ENCODE results near the gene SEPTIN1. TPM values are rescaled to one million over a fixed set of nuclear protein-coding genes. Genes with fewer than 3 reads are reported as not detected.

The SEPTIN1 gene
- total RNA-seq, 2 donors from 2014 or later, result 192 to 207 TPM

DNA sequence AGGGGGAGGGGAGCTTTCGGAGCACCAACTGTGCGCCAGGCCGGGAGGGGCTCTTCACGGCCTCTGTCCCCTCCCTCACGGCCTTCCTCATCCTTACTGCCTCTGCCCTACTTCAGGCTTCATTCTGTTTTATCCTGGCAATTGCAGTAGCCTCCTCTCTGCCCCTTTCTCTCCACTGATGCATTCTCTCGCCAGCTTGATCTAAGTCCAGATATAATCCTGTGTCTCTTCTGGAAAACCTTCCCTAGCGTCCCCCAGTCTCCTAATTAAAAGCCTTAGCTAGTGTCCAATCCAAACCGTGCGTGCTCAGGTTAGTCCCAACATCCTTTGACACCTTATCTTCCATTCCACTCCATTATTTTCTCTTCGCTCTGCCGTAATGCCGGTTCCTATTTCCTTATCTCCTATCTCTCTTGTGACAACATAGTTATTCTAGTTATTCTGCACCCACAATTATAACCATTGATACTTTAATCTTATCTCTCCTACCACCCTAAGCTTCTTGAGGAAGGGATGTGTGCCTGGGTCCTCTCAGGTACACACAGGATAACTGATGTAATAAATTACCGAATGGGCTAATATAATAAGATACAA lies 13.7 kb upstream of the SEPTIN1 start:
- no peaks in the 10 kb centered on the region for H3K27me3 Mint-ChIP-seq
- H3K4me1 Mint-ChIP-seq (ENCODE audit: low read depth in 2 of 2), result peaks cover 32 to 36% of the 10 kb centered on the region in 2 donors
- peak overlapping the region; percentile 65 for H3K27ac Mint-ChIP-seq
- ATAC-seq (no peak), DNase-seq (ENCODE audit: low spot score) (no peak)
- peak overlapping the region; percentile 95 for H3K4me3 Mint-ChIP-seq
- H3K36me3 Mint-ChIP-seq, result no peaks in the 10 kb centered on the region
- no peaks in the 10 kb centered on the region for H3K9me3 Mint-ChIP-seq

DNA sequence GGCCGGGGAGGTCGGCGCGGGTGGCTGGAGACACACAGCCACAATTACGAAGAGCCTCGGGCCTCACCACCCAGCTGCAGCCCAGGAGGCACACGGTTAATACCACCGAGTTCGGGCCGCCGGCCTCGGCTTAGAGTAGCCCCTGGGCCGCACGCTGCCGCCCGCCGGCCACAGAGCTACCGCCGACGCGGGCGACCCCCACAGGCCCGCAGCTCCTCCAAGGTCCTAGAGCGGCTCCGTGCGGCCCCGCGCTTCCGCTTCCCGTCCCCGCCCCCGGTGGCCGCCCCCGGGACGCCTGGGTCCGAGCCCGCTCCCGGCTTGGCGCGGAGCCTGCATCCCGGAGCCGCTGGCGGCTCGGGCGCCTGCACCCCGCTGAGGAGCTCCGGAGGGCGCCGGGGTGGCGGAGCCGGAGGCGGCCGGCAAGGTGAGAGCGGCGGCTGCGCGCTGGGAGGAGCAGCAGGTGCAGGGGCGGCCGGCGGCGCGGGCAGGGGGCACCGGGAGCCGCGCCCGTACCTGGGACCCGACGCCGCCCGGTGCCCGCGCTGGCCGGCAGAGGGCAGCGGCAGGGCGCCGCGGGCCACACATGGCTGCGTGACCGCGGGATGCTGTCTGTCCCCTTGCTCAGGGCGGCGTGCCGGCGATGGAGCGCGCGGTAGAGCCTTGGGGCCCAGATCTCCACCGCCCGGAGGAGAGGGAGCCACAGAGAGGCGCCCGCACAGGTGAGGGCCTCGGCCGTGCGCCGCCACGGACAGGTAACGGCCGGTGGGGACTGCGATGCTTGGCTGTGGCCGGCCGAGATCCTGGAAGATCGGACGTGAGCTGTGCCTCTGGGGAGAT lies 13.0 kb upstream of the SEPTIN1 start, which contains the start of gene ZNF48:
Gene ZNF48, plus strand, starts transcription at position 266 of the 837 bp plus-strand sequence. Its CDS starts 375 bp downstream, at position 641.
- Mint-ChIP-seq H3K4me3 (peak within 1 kb of the TSS; percentile 95), H3K4me1 (ENCODE audit: low read depth in 2 of 2) (peaks cover 32 to 34% of the 10 kb centered on the region in 2 donors), H3K9me3 (no peaks in the 10 kb centered on the region), H3K27ac (peak within 1 kb of the TSS; percentile 65), H3K36me3 (no peaks in the 10 kb centered on the region), H3K27me3 (no peaks in the 10 kb centered on the region)
- DNase-seq (ENCODE audit: low spot score) (peak; percentile 77), ATAC-seq (peak; percentile 82 to 84)

GRCh38 chr16:30394592-30395154 lies 12.3 kb upstream of the SEPTIN1 start:
- no peaks in the 10 kb centered on the region for H3K9me3 Mint-ChIP-seq
- peak overlapping the region; percentile 87 for H3K4me3 Mint-ChIP-seq
- H3K27me3 Mint-ChIP-seq, result no peaks in the 10 kb centered on the region
- peaks cover 28 to 29% of the 10 kb centered on the region in 2 donors for H3K4me1 Mint-ChIP-seq (ENCODE audit: low read depth in 2 of 2)
- no peaks in the 10 kb centered on the region for H3K36me3 Mint-ChIP-seq
- no peak for ATAC-seq
- DNase-seq (ENCODE audit: low spot score), result no peak
- H3K27ac Mint-ChIP-seq, result peak overlapping the region; percentile 40 to 57

- no peaks in the 10 kb centered on the region for H3K9me3 Mint-ChIP-seq
- peak overlapping the region; percentile 96 to 100 for H3K27ac Mint-ChIP-seq
- H3K36me3 Mint-ChIP-seq, result peaks cover 6% of the 10 kb centered on the region
- no peaks in the 10 kb centered on the region for H3K27me3 Mint-ChIP-seq
- H3K4me1 Mint-ChIP-seq (ENCODE audit: low read depth in 2 of 2), result peaks cover 23 to 29% of the 10 kb centered on the region in 2 donors
- peak overlapping the region; percentile 83 for H3K4me3 Mint-ChIP-seq
- no peak for DNase-seq (ENCODE audit: low spot score)
- no peak for ATAC-seq
Observed at GRCh38 chr16:30383521-30383920, 1.2 kb upstream of the SEPTIN1 start.

DNA sequence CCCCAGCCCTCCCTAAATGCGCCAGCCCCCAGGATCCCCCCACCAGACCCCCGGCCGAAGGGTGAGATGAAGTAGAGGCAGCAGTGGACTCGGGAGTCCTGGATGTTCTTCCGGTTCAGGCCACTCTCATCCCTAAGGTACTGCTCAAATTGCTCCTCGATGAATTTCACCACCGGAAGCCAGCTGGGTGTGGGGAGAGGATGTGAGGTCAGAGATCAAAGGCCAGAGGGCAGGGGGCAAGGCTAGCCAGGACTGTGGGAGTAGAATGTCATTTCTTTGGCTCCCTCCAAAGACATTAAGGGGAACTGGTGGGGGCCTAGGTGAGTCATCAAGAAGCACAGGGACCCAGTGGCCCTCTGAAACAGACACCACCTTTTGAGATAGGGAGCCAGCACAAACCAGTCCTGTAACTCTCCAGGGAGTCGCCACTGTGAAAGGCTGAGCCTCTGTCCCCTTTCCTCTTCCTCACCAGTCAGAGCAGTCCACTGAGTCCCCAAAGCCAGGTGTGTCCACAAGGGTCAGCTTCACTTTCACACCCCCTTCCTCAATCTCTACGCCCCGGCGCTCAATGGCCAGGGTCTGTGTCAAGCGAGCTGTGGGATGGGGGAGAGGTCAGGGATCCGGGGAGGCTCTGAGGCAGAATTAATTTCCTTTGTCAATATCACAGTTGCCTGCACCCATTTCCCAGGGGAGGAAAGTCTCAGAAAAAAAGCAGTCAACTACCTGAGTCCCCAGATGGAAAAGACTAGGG lies 895 bp downstream of the SEPTIN1 start:
- Mint-ChIP-seq H3K27ac (peak overlapping the region; percentile 96 to 100), H3K9me3 (no peaks in the 10 kb centered on the region), H3K27me3 (no peaks in the 10 kb centered on the region), H3K4me3 (peak overlapping the region; percentile 83), H3K36me3 (peaks cover 6% of the 10 kb centered on the region), H3K4me1 (ENCODE audit: low read depth in 2 of 2) (peaks cover 36 to 45% of the 10 kb centered on the region in 2 donors)
- ATAC-seq (no peak), DNase-seq (ENCODE audit: low spot score) (no peak)

DNA sequence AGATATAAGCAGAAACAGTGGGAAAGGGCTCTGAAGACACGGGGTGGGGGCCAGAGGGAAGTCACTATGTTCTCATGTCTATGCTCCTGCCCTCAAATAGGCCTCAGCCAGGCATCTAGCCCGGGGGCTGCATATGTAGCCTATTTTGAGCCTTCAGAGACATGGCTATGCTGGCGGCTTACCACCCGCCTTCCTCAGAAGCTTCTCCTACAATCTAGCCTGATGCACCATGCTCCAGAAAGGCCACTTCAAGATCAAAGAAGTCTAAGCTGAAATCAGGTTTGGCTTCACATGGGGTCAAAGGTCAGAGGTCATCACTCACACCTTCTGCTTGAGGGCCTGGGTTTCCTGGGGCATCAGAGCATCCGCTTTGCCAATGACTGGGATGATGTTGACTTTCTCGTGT lies 1.6 kb downstream of the SEPTIN1 start:
- Mint-ChIP-seq H3K36me3 (peaks cover 6% of the 10 kb centered on the region), H3K27ac (peak overlapping the region; percentile 96 to 100), H3K27me3 (no peaks in the 10 kb centered on the region), H3K9me3 (no peaks in the 10 kb centered on the region), H3K4me3 (peak overlapping the region; percentile 83), H3K4me1 (ENCODE audit: low read depth in 2 of 2) (peaks cover 36 to 45% of the 10 kb centered on the region in 2 donors)
- DNase-seq (ENCODE audit: low spot score), result no peak
- ATAC-seq, result no peak

DNA sequence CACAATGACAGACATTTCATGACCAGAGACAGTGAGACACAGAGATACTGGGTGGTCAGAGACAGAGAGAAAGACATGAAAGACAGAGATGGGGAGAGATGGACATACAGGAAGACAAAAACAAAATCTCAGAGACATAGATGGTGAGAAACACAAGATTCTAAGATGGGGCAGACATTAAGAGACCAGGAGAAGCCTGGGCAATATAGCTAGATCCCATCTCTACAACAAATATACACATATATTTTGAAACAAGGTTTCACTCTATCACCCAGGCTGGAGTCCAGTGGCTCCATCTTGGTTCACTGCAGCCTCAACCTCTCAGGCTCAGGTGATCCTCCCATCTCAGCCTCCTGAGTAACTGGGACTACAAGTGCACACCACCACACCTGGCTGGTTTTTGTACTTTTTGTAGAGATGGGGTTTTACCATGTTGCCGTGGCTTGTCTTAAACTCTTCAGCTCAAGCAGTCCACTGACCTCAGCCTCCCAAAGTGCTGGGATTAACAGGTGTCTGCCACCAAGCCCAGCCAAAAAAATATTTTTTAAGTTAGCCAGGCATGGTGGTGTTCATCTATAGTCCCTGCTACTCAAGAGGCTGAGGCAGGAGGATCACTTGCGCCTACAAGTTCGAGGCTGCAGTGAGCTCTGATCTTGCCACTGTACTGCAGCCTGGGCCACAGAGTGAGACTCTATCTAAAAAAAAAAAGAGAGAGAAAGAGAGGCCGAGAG lies 2.1 kb downstream of the SEPTIN1 start:
- Mint-ChIP-seq H3K36me3 (peaks cover 6% of the 10 kb centered on the region), H3K4me1 (ENCODE audit: low read depth in 2 of 2) (peaks cover 36 to 45% of the 10 kb centered on the region in 2 donors), H3K4me3 (peak overlapping the region; percentile 99), H3K27me3 (no peaks in the 10 kb centered on the region), H3K9me3 (no peaks in the 10 kb centered on the region), H3K27ac (peak overlapping the region; percentile 96 to 100)
- ATAC-seq (no peak), DNase-seq (ENCODE audit: low spot score) (no peak)

- H3K27ac Mint-ChIP-seq, result peak overlapping the region; percentile 96 to 100
Observed at GRCh38 chr16:30379158-30379783, 3.1 kb downstream of the SEPTIN1 start.

GRCh38 chr16:30378236-30379157 lies 3.9 kb downstream of the SEPTIN1 start:
- Mint-ChIP-seq H3K9me3 (no peaks in the 10 kb centered on the region), H3K27ac (peak overlapping the region; percentile 96 to 100), H3K4me1 (ENCODE audit: low read depth in 2 of 2) (peaks cover 32 to 40% of the 10 kb centered on the region in 2 donors), H3K27me3 (no peaks in the 10 kb centered on the region), H3K4me3 (peak overlapping the region; percentile 99), H3K36me3 (peaks cover 6% of the 10 kb centered on the region)
- peak; percentile 95 to 97 for ATAC-seq
- DNase-seq (ENCODE audit: low spot score), result peak; percentile 99

More at GRCh38 chr16:30379158-30379783, 3.1 kb downstream of the SEPTIN1 start:
- Mint-ChIP-seq H3K36me3 (peaks cover 6% of the 10 kb centered on the region), H3K27me3 (no peaks in the 10 kb centered on the region), H3K4me3 (peak overlapping the region; percentile 99), H3K4me1 (ENCODE audit: low read depth in 2 of 2) (peaks cover 36 to 45% of the 10 kb centered on the region in 2 donors), H3K9me3 (no peaks in the 10 kb centered on the region)
- ATAC-seq (no peak), DNase-seq (ENCODE audit: low spot score) (no peak)

GRCh38 chr16:30377812-30378235 lies 4.5 kb downstream of the SEPTIN1 start:
- H3K4me1 Mint-ChIP-seq (ENCODE audit: low read depth in 2 of 2), result peaks cover 29 to 34% of the 10 kb centered on the region in 2 donors
- H3K27me3 Mint-ChIP-seq, result no peaks in the 10 kb centered on the region
- H3K36me3 Mint-ChIP-seq, result peaks cover 6% of the 10 kb centered on the region
- ATAC-seq (peak; percentile 64 to 72), DNase-seq (ENCODE audit: low spot score) (peak; percentile 90)
- H3K4me3 Mint-ChIP-seq, result peak overlapping the region; percentile 99
- no peaks in the 10 kb centered on the region for H3K9me3 Mint-ChIP-seq
- H3K27ac Mint-ChIP-seq, result peak overlapping the region; percentile 96 to 100

DNA sequence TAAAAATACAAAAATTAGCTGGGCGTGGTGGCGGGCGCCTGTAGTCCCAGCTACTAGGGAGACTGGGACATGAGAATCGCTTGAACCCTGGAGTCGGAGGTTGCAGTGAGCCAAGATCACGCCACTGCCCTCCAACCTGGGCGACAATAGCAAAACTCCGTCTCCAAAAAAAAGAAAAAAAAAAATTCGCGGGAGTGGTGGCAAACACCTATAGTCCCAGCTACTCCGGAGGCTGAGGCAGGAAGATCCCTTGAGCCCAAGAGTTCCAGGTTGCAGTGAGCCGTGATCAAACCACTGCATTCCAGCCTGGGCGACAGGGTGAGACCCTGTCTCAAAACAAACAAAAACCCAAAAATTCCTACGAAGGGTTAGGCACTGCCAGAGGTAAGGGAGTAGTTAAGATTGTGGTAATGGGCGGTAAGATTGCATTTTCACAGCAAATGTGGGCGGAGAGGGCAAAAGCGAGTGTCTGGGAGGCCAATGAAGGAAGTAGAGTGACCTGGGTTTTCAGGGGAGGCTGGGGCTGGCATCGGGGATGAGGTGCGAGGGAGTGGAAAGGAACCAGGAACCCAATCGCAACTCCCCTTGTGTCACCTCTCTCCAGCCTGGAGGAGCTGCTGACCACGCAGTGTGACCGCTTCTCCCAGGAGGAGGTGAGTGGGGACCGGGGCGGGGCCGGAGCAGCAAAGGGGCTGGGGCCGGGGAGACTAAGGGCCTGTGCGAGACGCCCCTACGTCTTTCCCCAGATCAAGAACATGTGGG lies 5.1 kb downstream of the SEPTIN1 start:
- no peak for DNase-seq (ENCODE audit: low spot score)
- ATAC-seq, result no peak
- H3K4me3 Mint-ChIP-seq, result peak overlapping the region; percentile 99
- peaks cover 6% of the 10 kb centered on the region for H3K36me3 Mint-ChIP-seq
- H3K27me3 Mint-ChIP-seq, result no peaks in the 10 kb centered on the region
- H3K4me1 Mint-ChIP-seq (ENCODE audit: low read depth in 2 of 2), result peaks cover 27 to 29% of the 10 kb centered on the region in 2 donors
- H3K27ac Mint-ChIP-seq, result peak overlapping the region; percentile 96 to 100
- no peaks in the 10 kb centered on the region for H3K9me3 Mint-ChIP-seq

Data from natural killer cell treated with Interleukin-12 subunit alpha and Interleukin-12 subunit beta and Interleukin-15 and Interleukin-18, amount 100 ng/mL, for 72 hours (primary cell).